Activated gamma-delta T cell treated with Interleukin-2 at 50 U/mL for 16 hours (primary cell): ENCODE data around the gene NGEF.
A peak's percentile ranks its signal among the peaks of the same experiment; 100 is the strongest.
"Not testable (repeated sequence)": the region's sequence is repeated elsewhere in the genome, so short reads cannot be mapped to it uniquely, and the experiment has no call there.

ENCODE experiments used
- DNase-seq: peaks from one replicate; pipeline ENCODE4 v3.0.0-alpha.2; 2020

The NGEF gene

GRCh38 chr2:233013027-233013461 lies at the start of gene NGEF:
Gene NGEF (minus strand): TSS chr2:233013256. CDS start chr2:232974890, 38,366 bp downstream.
- no peak for DNase-seq

- DNase-seq, result no peak
These were observed 49.4 kb upstream of the NGEF start for GRCh38 chr2:233062451-233062850.

- DNase-seq, result peak; percentile 31
These were observed 48.8 kb upstream of the NGEF start for GRCh38 chr2:233061591-233062450.

GRCh38 chr2:233060980-233061590 lies 48.0 kb upstream of the NGEF start:
- no peak for DNase-seq

- DNase-seq, result no peak
These were observed 47.5 kb upstream of the NGEF start for GRCh38 chr2:233060501-233060979.

GRCh38 chr2:233059797-233060500 lies 46.9 kb upstream of the NGEF start, which contains the start of gene INPP5D:
Gene INPP5D (plus strand): TSS chr2:233060342. CDS start chr2:233060479, 137 bp downstream.
- peak; percentile 75 for DNase-seq

- no peak for DNase-seq
These were observed 46.4 kb upstream of the NGEF start for GRCh38 chr2:233059547-233059796.

GRCh38 chr2:233058717-233059546 lies 45.9 kb upstream of the NGEF start:
- no peak for DNase-seq

- no peak for DNase-seq
These were observed 44.0 kb upstream of the NGEF start for GRCh38 chr2:233056961-233057605.

GRCh38 chr2:233055362-233055761 lies 42.3 kb upstream of the NGEF start:
- no peak for DNase-seq

GRCh38 chr2:233053928-233054784 lies 41.1 kb upstream of the NGEF start:
- DNase-seq, result peak; percentile 70

- not testable (repeated sequence) for DNase-seq
These were observed 39.5 kb upstream of the NGEF start for GRCh38 chr2:233052517-233052916.

- DNase-seq, result no peak
These were observed 38.4 kb upstream of the NGEF start for GRCh38 chr2:233051241-233052149.

- no peak for DNase-seq
These were observed 36.2 kb upstream of the NGEF start for GRCh38 chr2:233049194-233049761.

- no peak for DNase-seq
These were observed 35.6 kb upstream of the NGEF start for GRCh38 chr2:233048569-233049193.

- DNase-seq, result no peak
These were observed 34.6 kb upstream of the NGEF start for GRCh38 chr2:233047667-233048066.

- DNase-seq, result no peak
These were observed 34.1 kb upstream of the NGEF start for GRCh38 chr2:233047206-233047605.

GRCh38 chr2:233044974-233045605 lies 32.0 kb upstream of the NGEF start:
- no peak for DNase-seq

GRCh38 chr2:233042549-233042948 lies 29.5 kb upstream of the NGEF start:
- no peak for DNase-seq
